GM18870 (cell line): ENCODE measurements around the gene PNLIPRP2.

Experiments
- ATAC-seq: cut with Tn5 transposase; IDR thresholded peaks from one replicate; pipeline ENCODE4 v1.9.1; 2021; ENCODE audit warnings: moderate library complexity; ENCODE audit not compliant: unreplicated experiment

PNLIPRP2 gene

GRCh38 chr10:116620423-116621400 is at the start of gene PNLIPRP2:
Gene PNLIPRP2 (plus strand): TSS chr10:116620953.
- no peak for ATAC-seq

GRCh38 chr10:116574797-116575196 is 46.0 kb upstream of the PNLIPRP2 start:
- no peak for ATAC-seq

GRCh38 chr10:116587878-116588591 is 32.7 kb upstream of the PNLIPRP2 start:
- ATAC-seq, result no peak

- no peak for ATAC-seq
These were observed 31.8 kb upstream of the PNLIPRP2 start for GRCh38 chr10:116588995-116589394.

- ATAC-seq, result no peak
These were observed 30.8 kb upstream of the PNLIPRP2 start for GRCh38 chr10:116589926-116590325.

- no peak for ATAC-seq
These were observed 29.9 kb upstream of the PNLIPRP2 start, which contains the start of gene PNLIPRP1 for GRCh38 chr10:116590590-116591444. Gene PNLIPRP1 (plus strand): TSS chr10:116590959. CDS start chr10:116591130, 171 bp downstream.

- ATAC-seq, result no peak
These were observed 27.5 kb upstream of the PNLIPRP2 start for GRCh38 chr10:116593139-116593740.

- no peak for ATAC-seq
These were observed 26.2 kb upstream of the PNLIPRP2 start for GRCh38 chr10:116594525-116595035.

GRCh38 chr10:116596062-116596461 is 24.7 kb upstream of the PNLIPRP2 start:
- ATAC-seq, result no peak

- ATAC-seq, result no peak
These were observed 23.2 kb upstream of the PNLIPRP2 start for GRCh38 chr10:116597543-116597942.

- ATAC-seq, result no peak
These were observed 22.4 kb upstream of the PNLIPRP2 start for GRCh38 chr10:116598329-116598728.

- ATAC-seq, result no peak
These were observed 20.8 kb upstream of the PNLIPRP2 start for GRCh38 chr10:116599991-116600390.

- ATAC-seq, result no peak
These were observed 17.9 kb upstream of the PNLIPRP2 start for GRCh38 chr10:116602648-116603400.

- no peak for ATAC-seq
These were observed 14.7 kb upstream of the PNLIPRP2 start for GRCh38 chr10:116606061-116606483.

- no peak for ATAC-seq
These were observed 13.4 kb upstream of the PNLIPRP2 start for GRCh38 chr10:116607336-116607735.

- no peak for ATAC-seq
These were observed 11.8 kb upstream of the PNLIPRP2 start for GRCh38 chr10:116608686-116609594.

GRCh38 chr10:116610443-116611152 is 10.2 kb upstream of the PNLIPRP2 start:
- no peak for ATAC-seq

GRCh38 chr10:116611153-116611545 is 9.6 kb upstream of the PNLIPRP2 start:
- no peak for ATAC-seq
